K562 (cell line): Measurements from ENCODE around the gene JAM2. TPM values are rescaled to one million over a fixed set of nuclear protein-coding genes. Genes with fewer than 3 reads are reported as not detected.

Source experiments
- CBX5 ChIP-seq: IDR thresholded peaks from 2 replicates; pipeline ENCODE4 v1.6.1; 2014; ENCODE audit warnings: low read depth, borderline replicate concordance
- CTBP1 ChIP-seq: fragments of 450-650 bp; IDR thresholded peaks from 2 replicates; pipeline ENCODE4 v1.6.1; 2016; ENCODE audit warnings: borderline replicate concordance
- ETV1 ChIP-seq: fragments of 450-650 bp; conservative IDR thresholded peaks from 2 replicates; pipeline ENCODE4 v1.6.1; 2016; ENCODE audit warnings: missing genetic modification characterization, control low read depth, low read depth, missing compliant biosample characterization
- FOSL1 ChIP-seq: fragments of 200-800 bp; sonication (Bioruptor generic); conservative IDR thresholded peaks from 2 replicates; pipeline ENCODE4 v1.6.1; 2016; ENCODE audit warnings: missing genetic modification characterization, missing compliant biosample characterization
- FOXO4 ChIP-seq: fragments of 450-650 bp; formaldehyde crosslinking; IDR thresholded peaks from 2 replicates; pipeline ENCODE4 v1.4.0; 2020; ENCODE audit warnings: mild to moderate bottlenecking, moderate library complexity
- MCM2 ChIP-seq: fragments of 450-650 bp; IDR thresholded peaks from 2 replicates; pipeline ENCODE4 v1.6.1; 2017; ENCODE audit warnings: low read depth, mild to moderate bottlenecking
- MCM7 ChIP-seq, 2 experiments: fragments of 450-650 bp; IDR thresholded peaks; 2 replicates each; pipeline ENCODE4 v1.6.1; 2016 to 2018
- MEIS2 ChIP-seq: fragments of 450-650 bp; IDR thresholded peaks from 2 replicates; pipeline ENCODE4 v1.6.1; 2014; ENCODE audit warnings: mild to moderate bottlenecking; ENCODE audit not compliant: partially characterized antibody
- MYNN ChIP-seq, 2 experiments: sonication (generic); formaldehyde crosslinking in 1 of 2; IDR thresholded peaks; 2 replicates each; pipeline versions ENCODE4 v1.5.0 to v1.6.1; 2016 to 2020; ENCODE audit warnings: antibody characterized with exemption in 1 of 2, missing genetic modification reagents in 1 of 2
- POLR2AphosphoS2 ChIP-seq: IDR thresholded peaks from 2 replicates; pipeline ENCODE4 v1.6.1; 2012; ENCODE audit warnings: low read length, improper control_type of control experiment
- ZNF212 ChIP-seq: fragments of 450-650 bp; formaldehyde crosslinking; IDR thresholded peaks from 2 replicates; pipeline ENCODE4 v1.4.0; 2020; ENCODE audit warnings: mild to moderate bottlenecking
- polyA plus RNA-seq, 8 experiments: library from polyadenylated mRNA; depleted of rRNA in 4 of 8; stranded (reverse) in 5 of 8; unstranded in 3 of 8; fragments of >200 nt; fragmentation: Nextera tagmentation in 2 of 8; fragmentation: Illumina TruSeq in 1 of 8; extraction: Ambion mirVana in 2 of 8; extraction: Trizol in 1 of 8; gene quantifications; 2 replicates each; pipeline versions ENCODE4 v1.2.1 to v1.2.3, GENCODE V29; 2011 to 2014; ENCODE audit warnings: inconsistent platforms in 1 of 8, missing spikeins in 1 of 8
- total RNA-seq, 7 experiments: library from RNA; depleted of rRNA in 6 of 7; stranded (reverse); fragments of >200 nt in 6 of 7; fragmentation: Illumina TruSeq in 2 of 7; extraction: Trizol in 2 of 7; gene quantifications; 2 replicates each; pipeline versions ENCODE4 v1.2.1 to v1.2.3, GENCODE V29; 2011 to 2021; ENCODE audit warnings: low replicate concordance in 1 of 7
- TF ChIP-seq, protein P1 (sequence below): sonication (generic); formaldehyde crosslinking; IDR thresholded peaks from 2 replicates; pipeline ENCODE4 v1.8.0; 2023; ENCODE audit warnings: missing genetic modification reagents, mild to moderate bottlenecking, borderline replicate concordance
- TF ChIP-seq, protein P2 (sequence below), 2 experiments: IDR thresholded peaks; 2 replicates each; pipeline ENCODE4 v1.6.1; 2011; ENCODE audit warnings: borderline replicate concordance in 1 of 2, control low read depth in 1 of 2, low read depth in 1 of 2, low read length in 1 of 2, mild to moderate bottlenecking in 1 of 2, mixed read lengths in 1 of 2, moderate library complexity in 1 of 2; ENCODE audit not compliant: insufficient read depth in 1 of 2, insufficient read length in 1 of 2, poor library complexity in 1 of 2, severe bottlenecking in 1 of 2; ENCODE audit errors: extremely low read depth in 1 of 2
- TF ChIP-seq, protein P3 (sequence below): fragments of 200-800 bp; sonication (Bioruptor generic); IDR thresholded peaks from 2 replicates; pipeline ENCODE4 v1.6.1; 2016; ENCODE audit warnings: missing genetic modification characterization, missing compliant biosample characterization

JAM2 gene
- total and polyA plus RNA-seq, 9 of the 15 experiments (the other 6 are each of a cell fraction or from before 2014, with no cell fraction given): 0.03 to 0.08 (median 0.07) TPM; not detected in 6

DNA sequence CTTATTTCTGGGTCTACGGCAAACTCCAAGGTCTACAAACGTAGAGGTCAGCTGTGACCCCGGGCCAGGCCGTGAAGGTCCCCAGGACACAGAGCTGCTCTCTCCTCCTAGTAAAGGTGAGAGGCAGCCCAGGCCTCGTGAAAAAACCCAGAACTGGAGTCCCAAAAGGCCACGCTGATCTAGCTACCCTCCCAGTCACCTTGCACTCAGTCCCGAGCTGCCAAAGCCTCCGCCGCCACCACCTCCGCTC lies 95.5 kb downstream of the JAM2 start (continued):
- TF ChIP-seq POLR2AphosphoS2: no peak
- no peak for TF ChIP-seq FOSL1 (tag)
- TF ChIP-seq FOXO4 (CRISPR knock-in tag): no peak
- TF ChIP-seq MCM2: no peak
- TF ChIP-seq MYNN (IDR thresholded peaks at IDR 0.05): no peak
- no peak for TF ChIP-seq MYNN (CRISPR knock-in tag; IDR thresholded peaks at IDR 0.05)
- no peak for TF ChIP-seq ETV1
- TF ChIP-seq, protein P1, sequence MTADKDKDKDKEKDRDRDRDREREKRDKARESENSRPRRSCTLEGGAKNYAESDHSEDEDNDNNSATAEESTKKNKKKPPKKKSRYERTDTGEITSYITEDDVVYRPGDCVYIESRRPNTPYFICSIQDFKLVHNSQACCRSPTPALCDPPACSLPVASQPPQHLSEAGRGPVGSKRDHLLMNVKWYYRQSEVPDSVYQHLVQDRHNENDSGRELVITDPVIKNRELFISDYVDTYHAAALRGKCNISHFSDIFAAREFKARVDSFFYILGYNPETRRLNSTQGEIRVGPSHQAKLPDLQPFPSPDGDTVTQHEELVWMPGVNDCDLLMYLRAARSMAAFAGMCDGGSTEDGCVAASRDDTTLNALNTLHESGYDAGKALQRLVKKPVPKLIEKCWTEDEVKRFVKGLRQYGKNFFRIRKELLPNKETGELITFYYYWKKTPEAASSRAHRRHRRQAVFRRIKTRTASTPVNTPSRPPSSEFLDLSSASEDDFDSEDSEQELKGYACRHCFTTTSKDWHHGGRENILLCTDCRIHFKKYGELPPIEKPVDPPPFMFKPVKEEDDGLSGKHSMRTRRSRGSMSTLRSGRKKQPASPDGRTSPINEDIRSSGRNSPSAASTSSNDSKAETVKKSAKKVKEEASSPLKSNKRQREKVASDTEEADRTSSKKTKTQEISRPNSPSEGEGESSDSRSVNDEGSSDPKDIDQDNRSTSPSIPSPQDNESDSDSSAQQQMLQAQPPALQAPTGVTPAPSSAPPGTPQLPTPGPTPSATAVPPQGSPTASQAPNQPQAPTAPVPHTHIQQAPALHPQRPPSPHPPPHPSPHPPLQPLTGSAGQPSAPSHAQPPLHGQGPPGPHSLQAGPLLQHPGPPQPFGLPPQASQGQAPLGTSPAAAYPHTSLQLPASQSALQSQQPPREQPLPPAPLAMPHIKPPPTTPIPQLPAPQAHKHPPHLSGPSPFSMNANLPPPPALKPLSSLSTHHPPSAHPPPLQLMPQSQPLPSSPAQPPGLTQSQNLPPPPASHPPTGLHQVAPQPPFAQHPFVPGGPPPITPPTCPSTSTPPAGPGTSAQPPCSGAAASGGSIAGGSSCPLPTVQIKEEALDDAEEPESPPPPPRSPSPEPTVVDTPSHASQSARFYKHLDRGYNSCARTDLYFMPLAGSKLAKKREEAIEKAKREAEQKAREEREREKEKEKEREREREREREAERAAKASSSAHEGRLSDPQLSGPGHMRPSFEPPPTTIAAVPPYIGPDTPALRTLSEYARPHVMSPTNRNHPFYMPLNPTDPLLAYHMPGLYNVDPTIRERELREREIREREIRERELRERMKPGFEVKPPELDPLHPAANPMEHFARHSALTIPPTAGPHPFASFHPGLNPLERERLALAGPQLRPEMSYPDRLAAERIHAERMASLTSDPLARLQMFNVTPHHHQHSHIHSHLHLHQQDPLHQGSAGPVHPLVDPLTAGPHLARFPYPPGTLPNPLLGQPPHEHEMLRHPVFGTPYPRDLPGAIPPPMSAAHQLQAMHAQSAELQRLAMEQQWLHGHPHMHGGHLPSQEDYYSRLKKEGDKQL (CRISPR knock-in tag): no peak
- no peak for TF ChIP-seq CTBP1
- TF ChIP-seq CBX5: no peak
- TF ChIP-seq, protein P2, sequence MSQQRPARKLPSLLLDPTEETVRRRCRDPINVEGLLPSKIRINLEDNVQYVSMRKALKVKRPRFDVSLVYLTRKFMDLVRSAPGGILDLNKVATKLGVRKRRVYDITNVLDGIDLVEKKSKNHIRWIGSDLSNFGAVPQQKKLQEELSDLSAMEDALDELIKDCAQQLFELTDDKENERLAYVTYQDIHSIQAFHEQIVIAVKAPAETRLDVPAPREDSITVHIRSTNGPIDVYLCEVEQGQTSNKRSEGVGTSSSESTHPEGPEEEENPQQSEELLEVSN (IDR thresholded peaks at IDR 0.05; ENCODE audit: borderline replicate concordance in 1 of 2, extremely low read depth in 1 of 2, insufficient read depth in 1 of 2, insufficient read length in 1 of 2, low read depth in 1 of 2, low read length in 1 of 2, poor library complexity in 1 of 2, severe bottlenecking in 1 of 2): no peak
- TF ChIP-seq ZNF212 (CRISPR knock-in tag): no peak
- TF ChIP-seq MEIS2: no peak
- TF ChIP-seq, protein P3, sequence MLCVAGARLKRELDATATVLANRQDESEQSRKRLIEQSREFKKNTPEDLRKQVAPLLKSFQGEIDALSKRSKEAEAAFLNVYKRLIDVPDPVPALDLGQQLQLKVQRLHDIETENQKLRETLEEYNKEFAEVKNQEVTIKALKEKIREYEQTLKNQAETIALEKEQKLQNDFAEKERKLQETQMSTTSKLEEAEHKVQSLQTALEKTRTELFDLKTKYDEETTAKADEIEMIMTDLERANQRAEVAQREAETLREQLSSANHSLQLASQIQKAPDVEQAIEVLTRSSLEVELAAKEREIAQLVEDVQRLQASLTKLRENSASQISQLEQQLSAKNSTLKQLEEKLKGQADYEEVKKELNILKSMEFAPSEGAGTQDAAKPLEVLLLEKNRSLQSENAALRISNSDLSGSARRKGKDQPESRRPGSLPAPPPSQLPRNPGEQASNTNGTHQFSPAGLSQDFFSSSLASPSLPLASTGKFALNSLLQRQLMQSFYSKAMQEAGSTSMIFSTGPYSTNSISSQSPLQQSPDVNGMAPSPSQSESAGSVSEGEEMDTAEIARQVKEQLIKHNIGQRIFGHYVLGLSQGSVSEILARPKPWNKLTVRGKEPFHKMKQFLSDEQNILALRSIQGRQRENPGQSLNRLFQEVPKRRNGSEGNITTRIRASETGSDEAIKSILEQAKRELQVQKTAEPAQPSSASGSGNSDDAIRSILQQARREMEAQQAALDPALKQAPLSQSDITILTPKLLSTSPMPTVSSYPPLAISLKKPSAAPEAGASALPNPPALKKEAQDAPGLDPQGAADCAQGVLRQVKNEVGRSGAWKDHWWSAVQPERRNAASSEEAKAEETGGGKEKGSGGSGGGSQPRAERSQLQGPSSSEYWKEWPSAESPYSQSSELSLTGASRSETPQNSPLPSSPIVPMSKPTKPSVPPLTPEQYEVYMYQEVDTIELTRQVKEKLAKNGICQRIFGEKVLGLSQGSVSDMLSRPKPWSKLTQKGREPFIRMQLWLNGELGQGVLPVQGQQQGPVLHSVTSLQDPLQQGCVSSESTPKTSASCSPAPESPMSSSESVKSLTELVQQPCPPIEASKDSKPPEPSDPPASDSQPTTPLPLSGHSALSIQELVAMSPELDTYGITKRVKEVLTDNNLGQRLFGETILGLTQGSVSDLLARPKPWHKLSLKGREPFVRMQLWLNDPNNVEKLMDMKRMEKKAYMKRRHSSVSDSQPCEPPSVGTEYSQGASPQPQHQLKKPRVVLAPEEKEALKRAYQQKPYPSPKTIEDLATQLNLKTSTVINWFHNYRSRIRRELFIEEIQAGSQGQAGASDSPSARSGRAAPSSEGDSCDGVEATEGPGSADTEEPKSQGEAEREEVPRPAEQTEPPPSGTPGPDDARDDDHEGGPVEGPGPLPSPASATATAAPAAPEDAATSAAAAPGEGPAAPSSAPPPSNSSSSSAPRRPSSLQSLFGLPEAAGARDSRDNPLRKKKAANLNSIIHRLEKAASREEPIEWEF (CRISPR knock-in tag): no peak
- TF ChIP-seq MCM7 (IDR thresholded peaks at IDR 0.05): no peak
